Inflammatory macrophage (primary cell): ENCODE data around the gene ZNF410.
"Not testable (repeated sequence)": the region's sequence is repeated elsewhere in the genome, so short reads cannot be mapped to it uniquely, and the experiment has no call there.

ENCODE experiments used
- DNase-seq, 2 donors: peaks; one replicate each; pipeline ENCODE4 v3.0.0-alpha.2; 2020 to 2022

The ZNF410 gene

DNA sequence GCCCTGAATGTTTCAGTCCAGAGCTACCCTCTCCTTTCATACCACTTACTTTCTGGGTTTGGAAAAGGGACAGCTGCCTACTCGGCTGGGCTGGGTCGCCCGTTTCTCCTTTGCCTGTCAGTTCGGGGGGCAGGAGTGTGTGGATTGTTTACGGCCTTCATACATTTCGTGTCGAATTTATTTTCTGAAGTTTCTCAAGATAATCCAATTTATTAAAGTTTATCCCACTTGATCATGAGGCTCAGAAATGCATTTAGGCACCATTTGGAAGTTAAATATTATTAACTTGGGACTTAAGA is 608 bp downstream of the ZNF410 start:
- DNase-seq: peak in 1 of 2 donors; percentile 11

DNA sequence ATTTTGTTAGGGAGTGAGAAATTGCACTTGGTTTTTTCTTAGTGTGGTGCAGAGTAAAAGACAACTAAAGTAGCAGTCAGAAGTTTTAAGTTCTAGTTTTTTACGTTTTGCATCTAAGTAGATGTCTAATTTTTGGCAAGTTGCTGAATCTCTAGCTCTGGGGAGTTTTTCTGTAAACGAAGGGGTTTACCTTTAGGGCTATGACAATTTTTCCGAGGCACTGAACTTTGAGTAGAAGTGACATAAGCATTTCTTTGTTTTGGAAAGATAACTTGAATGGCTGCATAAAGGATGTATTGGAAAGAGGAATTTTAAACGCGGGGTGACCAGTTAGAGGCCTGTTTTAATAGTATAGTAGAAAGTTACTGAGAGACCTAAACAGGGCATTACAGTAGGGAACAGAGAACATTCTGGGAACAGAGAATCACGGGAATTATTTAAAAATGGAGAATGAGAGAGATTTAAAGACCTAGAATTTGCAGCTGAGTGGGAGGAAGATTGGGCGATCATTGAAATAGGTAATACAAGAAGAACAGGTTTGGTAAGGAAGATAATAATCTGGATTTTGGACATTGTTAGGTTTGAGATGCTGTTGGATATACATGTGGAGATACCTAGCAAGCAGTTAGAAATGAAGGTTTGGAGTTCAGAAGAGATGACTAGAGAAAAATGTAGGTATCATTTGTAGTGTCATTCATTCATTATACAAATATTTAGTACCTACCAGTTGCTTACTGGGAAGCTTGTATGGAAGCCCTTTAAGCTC is 1.2 kb downstream of the ZNF410 start:
- no peak for DNase-seq

DNA sequence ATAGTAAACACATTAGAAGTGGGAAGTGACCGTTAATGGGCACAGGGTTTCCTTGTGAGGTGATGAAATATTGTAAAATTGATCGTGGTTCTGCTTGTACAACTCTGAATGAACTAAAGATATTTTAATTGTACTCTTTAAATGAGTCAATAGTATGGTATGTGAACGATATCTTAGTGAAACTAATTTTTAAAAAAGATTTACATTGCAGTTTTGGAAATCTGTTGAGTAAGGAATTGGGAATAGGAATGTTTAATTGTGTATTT is 1.7 kb downstream of the ZNF410 start:
- DNase-seq: peak; percentile 49 to 65

DNA sequence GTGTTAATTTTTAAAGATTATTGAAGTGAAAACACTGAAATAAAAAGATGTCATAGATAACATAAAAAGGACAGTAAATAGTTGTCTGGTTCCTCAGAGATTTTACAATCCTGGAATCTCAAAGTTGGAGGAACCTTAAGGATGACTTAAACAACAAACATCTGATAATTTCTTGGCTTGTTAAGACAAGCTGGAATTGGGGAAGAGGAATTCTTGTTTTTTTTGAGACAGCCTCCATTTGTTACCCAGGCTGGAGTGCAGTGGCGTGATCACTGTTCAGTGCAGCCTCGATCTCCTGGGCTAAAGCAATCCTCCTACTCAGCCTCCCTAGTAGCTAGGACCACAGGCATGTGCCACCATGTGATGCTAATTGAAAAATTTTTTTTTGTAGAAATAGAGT is 2.3 kb downstream of the ZNF410 start:
- peak; percentile 15 to 48 for DNase-seq

DNA sequence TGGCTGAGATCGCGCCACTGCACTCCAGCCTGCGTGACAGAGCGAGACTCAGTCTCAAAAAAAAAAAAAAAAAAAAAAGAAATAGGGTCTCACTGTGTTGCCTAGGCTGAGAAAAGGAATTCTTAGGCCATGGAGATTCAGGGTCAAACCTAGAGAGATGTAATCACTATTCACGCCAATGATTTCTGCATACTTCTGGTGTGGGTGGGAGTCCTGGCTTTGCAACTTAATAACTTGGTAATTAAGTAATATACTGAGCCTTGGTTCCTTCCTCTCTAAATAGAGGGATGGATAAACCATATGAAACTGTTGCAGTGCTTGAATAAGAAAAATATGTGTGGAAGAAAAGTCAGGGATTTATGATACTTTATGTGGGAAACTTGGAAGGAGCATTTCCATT is 2.7 kb downstream of the ZNF410 start:
- peak; percentile 56 to 66 for DNase-seq

DNA sequence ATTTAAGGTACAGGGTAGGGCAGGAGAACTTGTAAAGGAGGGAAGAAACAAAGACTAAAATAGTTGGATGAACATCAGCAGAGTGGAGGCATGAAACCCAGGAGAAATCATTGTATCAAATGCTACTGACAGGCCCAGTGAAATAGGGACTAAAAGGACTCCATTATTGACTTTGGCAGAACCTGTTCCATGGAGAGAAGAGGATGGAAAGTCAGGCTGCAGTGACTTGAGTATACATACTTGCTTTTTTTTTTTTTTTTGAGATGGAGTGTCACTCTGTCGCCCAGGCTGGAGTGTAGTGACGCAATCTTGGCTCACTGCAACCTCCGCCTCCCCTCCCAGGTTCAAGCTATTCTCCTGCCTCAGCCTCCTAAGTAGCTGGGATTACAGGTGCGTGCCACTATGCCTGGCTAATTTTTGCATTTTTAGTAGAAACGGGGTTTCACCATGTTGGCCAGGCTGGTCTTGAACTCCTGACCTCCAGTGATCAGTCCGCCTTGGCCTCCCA is 7.6 kb downstream of the ZNF410 start:
- DNase-seq: not testable (repeated sequence)

DNA sequence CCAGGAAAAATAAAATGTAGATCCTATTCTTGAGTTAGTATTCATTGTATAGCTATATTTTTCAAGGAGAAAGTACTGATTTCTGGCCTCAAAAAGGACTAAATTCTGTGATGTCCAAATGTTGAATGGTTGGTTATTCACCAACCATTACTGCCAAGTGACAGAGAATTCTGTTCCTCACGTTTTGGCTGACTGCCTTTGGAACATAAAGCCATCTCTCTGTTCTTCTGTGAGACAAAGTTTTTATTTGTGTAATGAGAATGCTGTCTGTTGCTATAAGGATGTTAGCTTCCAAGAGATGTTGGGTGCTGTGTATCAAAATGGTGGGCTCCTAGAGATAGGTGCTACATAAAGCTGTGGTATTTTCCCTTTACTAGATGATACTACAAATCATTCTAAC is 9.3 kb downstream of the ZNF410 start:
- DNase-seq: no peak

DNA sequence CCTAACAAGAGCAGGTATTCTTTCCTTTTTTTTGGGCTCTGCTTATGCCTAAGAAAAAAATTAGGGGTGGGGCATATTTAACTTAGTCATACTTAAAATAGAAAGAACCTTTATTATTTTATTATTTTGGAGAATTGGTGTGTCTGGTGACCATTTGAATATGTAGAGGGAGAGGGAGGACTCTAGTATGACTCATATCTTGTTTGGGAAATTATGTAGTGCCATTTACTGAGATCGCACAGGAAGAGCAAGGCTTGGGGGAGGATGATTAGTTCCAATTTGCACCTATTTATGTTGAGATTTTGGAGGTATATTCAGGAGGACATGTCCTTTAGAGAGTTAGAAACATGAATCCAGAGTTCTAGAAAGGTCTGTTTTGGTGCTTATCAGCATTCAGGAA is 9.9 kb downstream of the ZNF410 start:
- DNase-seq: no peak

DNA sequence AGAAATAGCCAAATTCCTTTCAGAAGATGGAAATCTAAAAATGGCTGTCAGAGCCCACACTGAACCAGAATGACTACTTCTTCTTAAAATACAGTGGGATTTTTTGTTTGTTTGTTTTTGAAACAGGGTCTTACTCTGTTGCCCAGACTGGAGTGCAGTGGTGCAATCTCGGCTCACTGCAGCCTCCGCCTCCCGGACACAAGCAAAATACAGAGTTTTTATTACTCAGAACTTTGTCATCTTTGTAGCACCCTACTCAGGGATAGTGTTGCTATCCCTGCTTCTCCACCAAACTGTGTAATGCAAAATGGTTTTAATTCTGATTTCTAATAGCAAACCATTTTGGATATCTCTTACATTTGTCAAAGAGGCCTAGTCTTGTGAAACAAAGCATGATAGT is 16.4 kb downstream of the ZNF410 start:
- no peak for DNase-seq

DNA sequence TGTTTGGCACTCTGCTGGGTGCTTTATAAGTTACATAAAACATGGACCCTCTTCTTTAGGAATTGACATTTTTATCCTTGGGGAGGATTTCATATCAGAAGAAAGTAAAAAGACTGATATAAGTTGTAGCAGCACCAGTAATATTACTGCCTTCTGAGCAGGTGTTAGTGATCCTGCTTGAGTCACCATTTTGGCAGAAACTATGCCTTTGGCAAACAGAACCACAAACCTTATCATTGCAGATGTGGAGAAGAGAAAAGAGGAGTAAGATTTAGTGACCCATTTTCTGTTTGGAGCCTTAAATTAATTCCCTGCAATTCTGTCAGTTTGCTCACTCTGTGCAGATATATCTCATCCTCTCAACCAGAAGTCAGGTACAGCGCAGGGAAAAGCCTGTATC is 23.0 kb downstream of the ZNF410 start:
- no peak for DNase-seq

DNA sequence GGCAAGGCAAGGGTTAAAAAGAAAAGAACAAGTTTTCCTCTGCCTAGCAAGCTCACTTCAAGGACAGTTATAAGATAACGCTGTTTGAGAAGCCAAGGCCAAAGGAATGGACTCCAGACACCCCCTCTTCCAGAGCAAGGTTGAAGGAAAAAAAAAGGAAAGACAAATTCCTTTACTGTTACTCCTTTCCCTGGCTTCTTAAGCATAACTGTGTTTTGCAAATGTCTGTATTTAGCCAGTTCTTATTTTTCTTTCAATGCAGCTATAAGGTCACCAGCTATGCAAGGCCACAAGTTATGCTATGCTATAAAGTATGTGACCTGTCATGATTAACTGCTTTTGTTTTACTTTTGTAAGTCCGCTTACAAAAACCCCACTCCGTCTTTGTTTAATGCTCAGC is 26.6 kb downstream of the ZNF410 start:
- no peak for DNase-seq

DNA sequence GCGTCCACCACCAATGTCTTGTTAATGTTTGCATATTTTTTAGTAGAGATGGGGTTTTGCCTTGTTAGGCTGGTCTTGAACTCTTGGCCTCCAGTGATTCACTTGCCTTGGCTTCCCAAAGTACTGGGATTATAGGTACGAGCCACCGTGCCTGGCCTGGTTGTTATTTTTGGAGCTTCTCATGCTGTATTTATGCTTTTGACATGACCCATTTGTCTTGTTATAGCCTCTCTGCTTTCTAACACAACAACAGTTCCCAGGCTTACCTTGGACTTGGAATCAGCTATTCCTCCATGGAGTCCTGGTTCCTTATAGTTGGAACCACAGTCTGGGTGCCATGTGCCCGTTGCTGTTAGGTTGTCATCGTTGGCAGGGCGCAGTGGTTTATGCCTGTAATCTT is 29.7 kb downstream of the ZNF410 start:
- DNase-seq: no peak

DNA sequence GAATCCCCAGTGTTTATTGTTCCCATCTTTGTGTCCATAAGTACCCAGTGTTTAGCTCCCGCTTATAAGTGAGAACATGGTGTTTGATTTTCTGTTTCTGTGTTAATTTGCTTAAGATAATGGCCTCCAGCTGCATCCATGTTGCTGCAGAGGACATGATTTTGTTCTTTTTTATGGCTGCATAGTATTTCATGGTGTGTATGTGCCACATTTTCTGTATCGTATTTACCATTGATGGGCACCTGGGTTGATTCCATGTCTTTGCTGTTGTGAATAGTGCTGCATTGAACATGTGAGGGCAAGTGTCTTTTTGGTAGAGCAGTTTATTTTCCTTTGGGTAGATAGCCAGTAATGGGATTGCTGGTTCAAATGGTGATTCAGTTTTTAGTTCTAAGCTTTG is 32.8 kb downstream of the ZNF410 start:
- not testable (repeated sequence) for DNase-seq

DNA sequence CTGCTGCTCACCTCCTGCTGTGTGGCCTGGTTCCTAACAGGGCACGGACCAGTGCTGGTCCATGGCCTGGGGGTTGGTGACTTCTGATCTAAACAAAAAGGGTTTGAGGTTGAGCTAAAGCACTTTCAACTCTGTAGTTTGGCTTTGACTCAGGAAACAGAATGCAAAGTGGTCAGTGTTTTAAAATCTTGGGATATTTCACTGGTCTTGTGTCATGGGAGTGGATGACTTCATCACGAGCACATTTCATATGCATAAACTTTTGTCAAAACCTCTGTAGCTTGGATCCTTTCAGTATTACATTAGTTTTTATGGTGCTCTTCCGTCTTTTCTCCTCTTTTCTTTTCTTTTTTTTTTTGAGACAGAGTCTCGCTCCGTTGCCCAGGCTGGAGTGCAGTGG is 37.7 kb downstream of the ZNF410 start:
- no peak for DNase-seq

DNA sequence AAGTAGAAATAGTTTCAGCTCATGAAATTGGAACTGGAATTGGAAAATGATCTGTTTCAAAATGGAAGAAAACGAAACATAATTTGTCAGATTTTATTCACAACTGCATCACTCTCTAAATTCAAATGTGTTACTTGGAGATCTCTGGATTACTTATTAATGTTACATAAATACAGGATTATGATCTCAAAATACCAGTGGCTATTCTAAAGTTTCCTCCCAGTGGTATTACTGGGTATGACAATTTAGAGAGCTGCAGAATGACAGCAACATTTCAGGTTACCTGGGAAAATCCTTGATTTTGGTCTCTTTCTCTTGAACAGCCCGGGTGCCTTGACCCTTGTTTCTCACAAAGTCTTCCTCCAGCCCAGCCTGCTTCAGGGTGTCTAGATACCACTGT is 49.0 kb downstream of the ZNF410 start:
- DNase-seq: no peak

DNA sequence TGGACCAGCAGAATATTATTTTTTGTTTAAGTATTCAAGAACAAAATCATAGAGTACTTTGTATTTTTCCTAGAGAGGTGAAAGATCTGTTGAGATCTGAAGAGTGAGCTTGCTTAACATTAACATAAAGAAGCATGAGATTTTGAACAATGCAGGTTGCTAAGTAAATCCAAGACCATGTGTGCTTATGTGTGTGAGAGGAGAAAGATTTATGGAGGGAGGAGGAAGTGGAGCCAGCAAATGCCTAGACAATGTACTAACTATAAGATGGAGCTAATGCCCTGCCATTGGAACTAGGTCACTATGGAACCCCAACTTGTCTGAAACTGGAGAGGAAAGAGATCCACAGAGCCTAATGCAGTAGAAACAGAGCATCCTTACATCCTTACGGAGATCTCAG is 49.9 kb downstream of the ZNF410 start:
- DNase-seq: no peak

DNA sequence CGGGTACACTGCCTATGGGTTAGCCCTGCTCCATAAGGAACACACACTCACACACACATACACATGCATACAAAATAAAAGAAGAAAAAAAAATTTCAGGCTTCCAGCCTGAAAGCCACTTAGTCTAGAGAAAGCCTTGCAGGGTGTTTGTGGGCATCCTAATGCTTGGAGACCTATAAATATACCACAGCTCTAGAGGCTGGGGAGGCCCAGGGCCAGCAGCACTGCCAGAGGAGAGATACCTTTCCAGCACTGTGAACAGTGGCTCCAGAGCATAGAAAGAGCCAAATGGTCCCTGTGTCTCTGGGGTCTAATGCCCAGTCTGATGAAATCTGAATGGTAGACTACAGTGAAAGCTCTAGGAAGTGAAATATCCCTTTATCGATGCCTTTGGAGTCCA is 50.4 kb downstream of the ZNF410 start:
- no peak for DNase-seq

DNA sequence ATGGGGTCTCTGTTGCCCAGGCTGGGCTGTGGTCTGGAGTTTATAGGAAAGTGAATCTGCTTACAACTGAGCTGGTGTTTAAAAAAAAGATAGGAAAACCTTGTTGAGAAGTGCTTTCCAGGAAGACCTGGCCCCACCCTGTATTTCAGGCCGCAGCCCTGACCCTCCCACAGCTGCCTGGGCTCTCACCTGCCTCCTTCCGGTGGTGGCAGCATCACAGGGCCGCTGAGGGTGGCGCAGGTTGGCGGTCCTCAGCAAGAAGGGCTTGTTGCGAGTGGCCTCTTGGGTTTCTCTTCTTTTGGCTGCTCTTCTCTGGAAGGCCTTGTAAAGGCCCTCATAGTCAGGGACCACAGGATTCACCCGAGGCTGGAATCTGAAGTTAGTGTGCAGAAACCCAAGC is 55.5 kb downstream of the ZNF410 start:
- DNase-seq: no peak

DNA sequence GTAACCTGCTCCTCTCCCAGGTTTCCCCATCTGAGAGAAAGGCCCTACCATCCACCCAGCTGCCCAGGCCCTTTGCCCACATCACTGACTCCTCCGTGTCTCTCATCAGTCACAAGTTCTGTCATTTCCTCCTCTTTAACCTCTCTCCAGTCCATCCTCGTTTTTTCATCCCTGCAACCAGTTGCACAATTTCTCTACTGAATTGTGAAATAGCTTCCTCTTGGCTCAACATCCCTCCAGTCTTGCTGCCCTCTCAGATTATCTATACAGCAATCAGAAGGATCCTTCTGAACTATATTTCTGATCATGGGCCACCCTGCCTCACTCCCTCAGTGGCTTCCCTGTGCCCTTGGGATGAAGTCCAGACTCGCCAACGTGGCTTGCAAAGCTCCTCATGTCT is 56.4 kb downstream of the ZNF410 start:
- DNase-seq: peak; percentile 64 to 88

DNA sequence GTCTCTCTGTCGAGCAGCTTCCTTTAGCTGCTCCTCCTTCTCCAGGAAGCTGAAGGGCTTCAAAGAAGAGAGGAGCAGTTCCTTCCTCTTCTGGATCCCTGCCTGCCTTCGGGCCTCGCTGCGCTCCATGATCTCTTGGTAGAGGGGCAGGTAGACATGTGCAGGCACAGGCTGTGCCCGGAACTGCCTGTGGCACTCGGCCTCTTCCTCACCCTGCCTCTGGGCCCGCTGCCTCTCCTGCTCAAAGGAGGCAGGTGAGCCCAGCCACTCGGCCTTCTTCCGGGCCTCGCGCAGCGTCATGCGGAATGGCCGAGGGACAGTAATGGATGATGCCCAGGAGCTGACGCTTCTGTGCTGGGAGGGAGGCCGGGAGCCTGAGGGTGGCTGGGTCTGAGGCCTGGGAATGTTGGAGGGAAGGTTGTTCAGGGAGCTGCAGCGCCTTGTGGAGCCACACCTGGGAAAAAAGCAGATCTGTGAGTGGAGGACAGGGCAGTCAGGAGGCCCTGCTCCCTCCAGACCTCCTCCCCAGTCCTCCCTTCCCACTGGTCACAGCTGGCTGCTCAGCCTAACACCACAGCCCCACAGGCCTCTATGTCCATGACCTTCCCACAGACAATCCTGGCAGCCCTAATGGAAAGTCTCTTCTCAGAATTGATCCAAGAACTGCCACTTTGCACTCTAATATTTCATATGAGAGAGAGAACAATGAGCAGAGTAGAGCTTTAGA is 57.9 kb downstream of the ZNF410 start:
- peak; percentile 5 to 25 for DNase-seq

DNA sequence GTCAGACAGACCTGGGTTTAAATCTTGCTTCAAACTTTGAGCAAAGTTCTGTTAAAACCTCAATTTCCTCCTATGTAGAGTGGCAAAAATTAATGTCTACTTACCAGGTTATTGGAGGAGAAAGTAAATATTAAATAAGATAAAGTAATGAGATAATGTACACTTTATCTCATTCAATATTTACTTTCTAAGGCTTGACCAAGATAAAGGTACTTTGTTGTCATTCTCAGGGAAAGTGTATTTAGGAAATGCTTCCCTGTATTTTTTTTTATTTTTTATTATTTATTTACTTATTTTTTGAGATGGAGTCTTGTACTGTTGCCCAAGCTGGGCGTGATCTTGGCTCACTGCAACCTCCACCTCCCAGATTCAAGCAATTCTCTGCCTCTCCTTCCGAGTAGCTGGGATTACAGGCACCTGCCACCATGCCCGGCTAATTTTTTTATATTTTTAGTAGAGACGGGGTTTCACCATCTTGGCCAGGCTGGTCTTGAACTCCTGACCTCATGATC is 58.6 kb downstream of the ZNF410 start:
- no peak for DNase-seq

DNA sequence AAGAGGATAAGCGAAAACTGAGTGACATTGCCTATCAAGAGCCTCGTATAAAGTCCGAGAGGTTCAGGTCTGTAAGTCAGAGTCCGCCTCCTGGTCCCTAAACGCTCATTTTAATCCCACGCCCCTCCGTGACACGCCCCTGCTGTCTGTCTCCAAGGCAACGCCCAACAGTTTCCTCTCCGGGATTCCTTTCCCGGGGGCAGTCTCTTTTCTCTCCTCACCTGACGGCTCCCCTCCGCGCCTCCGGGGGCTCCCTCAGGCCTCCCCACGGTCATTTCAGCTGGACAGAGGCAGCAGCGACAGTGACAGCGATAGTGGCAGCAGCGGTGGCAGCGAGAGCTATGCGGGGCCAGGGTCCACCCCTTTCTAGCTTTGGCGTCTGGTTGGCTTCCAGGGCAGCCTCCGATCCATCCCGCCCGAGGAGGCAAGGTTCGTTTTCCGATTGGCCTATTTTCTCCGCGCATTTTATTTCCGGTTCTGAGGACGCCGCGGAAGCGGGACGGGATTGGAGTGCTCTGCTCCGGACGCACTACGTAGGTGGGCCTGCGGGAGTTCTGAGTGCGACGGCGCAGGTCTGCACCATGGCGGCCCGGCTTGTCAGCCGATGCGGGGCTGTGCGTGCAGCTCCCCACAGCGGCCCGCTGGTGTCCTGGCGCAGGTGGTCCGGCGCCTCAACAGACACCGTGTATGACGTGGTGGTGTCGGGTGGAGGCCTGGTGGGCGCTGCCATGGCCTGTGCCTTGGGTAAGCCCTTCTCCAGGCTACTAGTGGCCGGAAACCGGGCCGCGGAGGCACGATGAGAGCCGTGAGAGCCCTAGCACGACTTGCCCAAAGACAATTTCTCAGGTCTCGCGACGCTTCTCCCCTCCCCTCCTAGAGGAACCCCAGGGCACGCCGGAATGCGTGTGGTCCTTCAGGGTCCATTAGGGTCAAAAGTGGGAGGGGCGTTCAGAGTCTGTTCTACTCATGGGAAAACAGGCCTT is 63.4 kb downstream of the ZNF410 start, which contains the start of the genes COQ6 and FAM161B:
COQ6 (plus strand) TSS at position 551 of the 983 bp plus-strand sequence; CDS start at position 582, 31 bp downstream.
FAM161B (minus strand) TSS at position 343 of the 983 bp plus-strand sequence; CDS start at position 275, 68 bp downstream.
- peak; percentile 98 to 99 for DNase-seq

DNA sequence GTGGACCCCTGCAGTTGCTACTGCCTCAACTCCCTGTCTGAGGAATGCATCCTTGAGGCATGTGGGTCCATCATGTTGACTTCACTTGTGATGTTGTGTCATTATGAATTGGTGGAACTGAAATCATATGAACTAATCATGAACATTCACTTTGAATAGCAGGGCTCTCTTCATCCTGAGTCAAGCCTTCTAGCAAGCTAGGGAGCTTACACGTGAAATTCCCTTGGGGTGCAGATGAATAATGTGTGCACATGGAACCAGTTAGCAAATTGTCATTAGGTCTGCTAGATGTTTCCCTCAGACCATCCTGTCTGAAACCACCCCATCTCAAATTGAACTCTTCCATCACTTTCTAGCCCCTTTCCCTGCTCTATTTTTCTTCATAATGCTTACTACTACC is 67.1 kb downstream of the ZNF410 start:
- no peak for DNase-seq
